IMR-90 (cell line): ENCODE measurements around the gene ATP2A3. TPM values are rescaled to one million over a fixed set of nuclear protein-coding genes. Genes with fewer than 3 reads are reported as not detected.

Experiments
- ATAC-seq: fragments of 200-7000 bp; cut with Tn5 transposase; 2 replicates; pipeline ENCODE4 v1.9.1; 2020; ENCODE audit warnings: low read depth, mild to moderate bottlenecking, moderate library complexity
- BruUV-seq: library from RNA; stranded (reverse); fragments of 400-500 nt; replicated peaks from 2 replicates; lab custom pipeline; 2021; lab: Mats Ljungman, UMichigan
- CTCF ChIA-PET: fragments of 300-600 bp; formaldehyde crosslinking; extraction: SDS; loops from one replicate; lab custom pipeline; 2021; ENCODE audit warnings: antibody characterized with exemption; lab: Yijun Ruan, JAX
- POLR2A ChIA-PET: fragments of 300-600 bp; sonication (Branson Sonifier 250); formaldehyde crosslinking; loops from one replicate; lab custom pipeline; 2022; ENCODE audit warnings: antibody characterized with exemption; ENCODE audit not compliant: unreplicated experiment; lab: Charles Lee
- DNase-seq: peaks from one replicate; pipeline ENCODE4 v3.0.0; 2013
- H2AFZ ChIP-seq: replicated peaks from 2 replicates; pipeline ENCODE3; 2013; ENCODE audit warnings: low read length, mild to moderate bottlenecking; ENCODE audit not compliant: poor library complexity
- H2AK5ac ChIP-seq: 2 replicates; pipeline ENCODE4 v1.6.1; 2013; ENCODE audit warnings: low read depth, low read length, inconsistent platforms
- H2AK9ac ChIP-seq: replicated peaks from 2 replicates; pipeline ENCODE3; 2013; ENCODE audit warnings: mild to moderate bottlenecking, low read depth, low read length, moderate library complexity; ENCODE audit not compliant: poor library complexity
- H2BK120ac ChIP-seq: 2 replicates; pipeline ENCODE4 v1.6.1; 2013; ENCODE audit warnings: low read depth, low read length, inconsistent platforms
- H2BK15ac ChIP-seq: 3 replicates; pipeline ENCODE4 v1.6.1; 2013; ENCODE audit warnings: low read depth, low read length, inconsistent platforms
- H2BK20ac ChIP-seq: 2 replicates; pipeline ENCODE4 v1.6.1; 2013; ENCODE audit warnings: low read depth, mild to moderate bottlenecking, inconsistent platforms, low read length, moderate library complexity
- H2BK5ac ChIP-seq: 2 replicates; pipeline ENCODE4 v1.6.1; 2013; ENCODE audit warnings: mild to moderate bottlenecking, low read depth, low read length, inconsistent platforms; ENCODE audit not compliant: poor library complexity, severe bottlenecking
- H3K14ac ChIP-seq: replicated peaks from 2 replicates; pipeline ENCODE4 v1.6.1; 2013; ENCODE audit warnings: low read depth, low read length, inconsistent platforms
- H3K18ac ChIP-seq: 2 replicates; pipeline ENCODE4 v1.6.1; 2013; ENCODE audit warnings: low read depth, low read length, control low read depth
- H3K23ac ChIP-seq: 2 replicates; pipeline ENCODE4 v1.6.1; 2013; ENCODE audit warnings: low read depth, low read length, inconsistent platforms
- H3K27ac ChIP-seq: 2 replicates; pipeline ENCODE4 v1.5.1; 2013; ENCODE audit warnings: mild to moderate bottlenecking, control low read depth, low read length; ENCODE audit not compliant: insufficient read depth
- H3K27me3 ChIP-seq: 2 replicates; pipeline ENCODE4 v1.6.1; 2013; ENCODE audit warnings: low read length; ENCODE audit not compliant: control insufficient read depth, insufficient read depth
- H3K36me3 ChIP-seq: 2 replicates; pipeline ENCODE4 v1.6.1; 2013; ENCODE audit warnings: low read length, mixed read lengths; ENCODE audit not compliant: control insufficient read depth, insufficient read depth
- H3K4ac ChIP-seq: 2 replicates; pipeline ENCODE4 v1.6.1; 2013; ENCODE audit warnings: low read depth, low read length, inconsistent platforms
- H3K4me1 ChIP-seq: 2 replicates; pipeline ENCODE4 v1.6.1; 2013; ENCODE audit warnings: low read length, mixed read lengths; ENCODE audit not compliant: control insufficient read depth, insufficient read depth
- H3K4me2 ChIP-seq: 2 replicates; pipeline ENCODE4 v1.6.1; 2013; ENCODE audit warnings: low read depth, mild to moderate bottlenecking, control low read depth, low read length, moderate library complexity
- H3K4me3 ChIP-seq: 2 replicates; pipeline ENCODE4 v1.5.1; 2013; ENCODE audit warnings: low read depth, mild to moderate bottlenecking, control low read depth, low read length, moderate library complexity; ENCODE audit not compliant: insufficient read depth
- H3K56ac ChIP-seq: 2 replicates; pipeline ENCODE4 v1.6.1; 2013; ENCODE audit warnings: low read length, inconsistent platforms; ENCODE audit not compliant: insufficient read depth; ENCODE audit errors: extremely low read depth
- H3K79me1 ChIP-seq, 2 experiments: 2 replicates each; pipeline ENCODE4 v1.6.1; 2013; ENCODE audit warnings: low read length in 2 of 2, inconsistent platforms in 1 of 2, low read depth in 1 of 2
- H3K9ac ChIP-seq: 2 replicates; pipeline ENCODE4 v1.6.1; 2013; ENCODE audit warnings: low read depth, low read length, control low read depth
- H3K9me1 ChIP-seq: 2 replicates; pipeline ENCODE4 v1.6.1; 2013; ENCODE audit warnings: low read length, inconsistent platforms; ENCODE audit not compliant: insufficient read depth
- H3K9me3 ChIP-seq: 2 replicates; pipeline ENCODE4 v1.6.1; 2013; ENCODE audit warnings: low read length; ENCODE audit not compliant: control insufficient read depth, insufficient read depth
- H4K20me1 ChIP-seq: 2 replicates; pipeline ENCODE4 v1.6.1; 2013; ENCODE audit warnings: low read length, inconsistent platforms; ENCODE audit not compliant: insufficient read depth
- H4K5ac ChIP-seq: 2 replicates; pipeline ENCODE4 v1.6.1; 2013; ENCODE audit warnings: mild to moderate bottlenecking, low read depth, low read length, control low read depth
- H4K8ac ChIP-seq, 2 experiments: 2 replicates each; pipeline ENCODE4 v1.6.1; 2013; ENCODE audit warnings: low read depth in 2 of 2, low read length in 2 of 2, control low read depth in 1 of 2, inconsistent platforms in 1 of 2
- H4K91ac ChIP-seq: 2 replicates; pipeline ENCODE4 v1.6.1; 2013; ENCODE audit warnings: low read depth, low read length, inconsistent platforms; ENCODE audit not compliant: insufficient read depth
- RCOR1 ChIP-seq: IDR thresholded peaks from 2 replicates; pipeline ENCODE4 v1.6.1; 2012; ENCODE audit warnings: mild to moderate bottlenecking, low read length, improper control_type of control experiment; ENCODE audit not compliant: insufficient replicate concordance
- SMC3 ChIP-seq: fragments of 150-350 bp; IDR thresholded peaks from 2 replicates; pipeline ENCODE4 v1.6.1; 2016; ENCODE audit warnings: low read depth, mild to moderate bottlenecking, antibody characterized with exemption, low read length, moderate library complexity
- WGBS, 2 experiments: methylation state at CpG; one replicate each; pipeline versions ENCODE4 v1.1.5 to v1.1.7; 2013; ENCODE audit warnings: missing lambda C conversion rate in 2 of 2; ENCODE audit not compliant: insufficient read length in 1 of 2; ENCODE audit errors: extremely low coverage in 2 of 2; 5-methylcytosine and 5-hydroxymethylcytosine counted together
- dilution Hi-C: fragments of 300-500 bp; cut with HindIII; formaldehyde crosslinking; loops from one replicate; pipeline ENCODE4 v1.14.3; 2018; ENCODE audit warnings: low sequenced_read_pairs; ENCODE audit not compliant: unreplicated experiment
- in situ Hi-C: fragments of 300-500 bp; cut with MboI; formaldehyde crosslinking; loops from 3 replicates; pipeline ENCODE4 v1.14.3; 2019; ENCODE audit warnings: low sequenced_read_pairs, inconsistent platforms, mixed read lengths
- intact Hi-C: fragments of 100-400 bp; cut with micrococcal nuclease; formaldehyde crosslinking; loops from 2 replicates; pipeline ENCODE4 v1.10.0; 2022
- polyA plus RNA-seq, 3 experiments: library from polyadenylated mRNA; depleted of rRNA; stranded (reverse); fragments of >200 nt; gene quantifications; 2 replicates each; pipeline ENCODE4 v1.2.3, GENCODE V29; 2012; ENCODE audit warnings: low replicate concordance in 1 of 3
- total RNA-seq: library from RNA; depleted of rRNA; stranded (reverse); fragments of >200 nt; gene quantifications from 2 replicates; pipeline ENCODE4 v1.2.3, GENCODE V29; 2012
- TF ChIP-seq, protein P1 (sequence below): fragments of 150-350 bp; IDR thresholded peaks from 2 replicates; pipeline ENCODE4 v1.6.1; 2017; ENCODE audit warnings: mild to moderate bottlenecking, antibody characterized with exemption, low read length, low read depth

Gene ATP2A3
- total and polyA plus RNA-seq, 2 of the 4 experiments (the other 2 are of a cell fraction): 0.18 to 0.63 TPM

DNA sequence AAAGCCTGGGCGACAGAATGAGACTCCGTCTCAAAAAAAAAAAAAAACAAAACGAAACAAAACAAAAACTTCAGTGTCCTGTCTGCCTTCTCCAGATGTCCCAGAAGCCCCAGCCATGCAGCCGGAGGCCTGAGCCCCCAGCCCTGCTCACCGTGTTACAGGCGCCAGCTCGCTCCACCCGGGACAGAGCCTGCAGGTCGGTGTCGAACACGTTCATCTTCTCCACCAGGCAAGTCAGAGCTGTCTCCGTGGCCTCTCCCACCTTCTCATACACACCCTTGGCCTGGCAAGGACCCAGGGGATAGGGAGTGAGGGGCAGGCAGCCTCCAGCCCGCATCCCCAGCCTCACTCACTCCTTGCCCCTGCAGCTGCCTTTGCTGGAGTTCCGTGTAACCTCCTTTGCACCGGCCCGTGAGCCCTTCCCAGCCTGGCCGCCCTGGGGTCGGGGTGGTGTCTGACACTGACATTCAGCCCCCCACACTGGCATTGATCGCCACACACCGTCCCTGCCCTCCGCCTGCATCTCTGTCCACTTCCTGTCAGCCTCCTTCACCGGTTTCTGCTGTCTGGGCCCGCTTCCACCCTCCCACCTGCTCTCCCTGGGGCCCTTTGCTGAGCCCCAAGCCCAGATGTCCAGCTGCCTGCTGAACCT, 20.9 kb downstream of the ATP2A3 start:
- Histone ChIP-seq H2BK15ac (no peak overlapping the region), H3K9ac (no peak overlapping the region), H4K5ac (no peak overlapping the region), H4K8ac (no peak overlapping the region), H3K27me3 (no peaks in the 10 kb centered on the region; the same call in 1 of the 2 replicates), H2AFZ (peak overlapping the region; percentile 14), H3K4me3 (no peak overlapping the region), H3K27ac (no peak overlapping the region), H3K18ac (no peak overlapping the region), H3K4me1 (no peaks in the 10 kb centered on the region), H4K91ac (no peak overlapping the region), H4K20me1 (no peaks in the 10 kb centered on the region), H3K4me2 (no peak overlapping the region), H2BK20ac (no peak overlapping the region), H2BK120ac (no peak overlapping the region), H3K9me3 (no peaks in the 10 kb centered on the region), H2AK5ac (no peak overlapping the region), H3K9me1 (no peaks in the 10 kb centered on the region), H3K14ac (no peak overlapping the region), H3K56ac (no peak overlapping the region), H3K23ac (no peak overlapping the region), H3K79me1 (no peaks in the 10 kb centered on the region), H2AK9ac (no peak overlapping the region), H3K36me3 (no peaks in the 10 kb centered on the region), H3K4ac (no peak overlapping the region), H2BK5ac (no peak overlapping the region)
- ChIA-PET CTCF (no interaction called here), POLR2A (no interaction called here)
- dilution Hi-C loops (no loop called here), in situ Hi-C loops (no loop called here), intact Hi-C loops (no loop called here)
- WGBS, 2 experiments: 82% methylated on average over 15 of the region's 23 CpGs; no CpG with 5 or more reads in 1 of the 2 experiments
- no peak for TF ChIP-seq SMC3
- no peak for TF ChIP-seq RCOR1
- TF ChIP-seq, protein P1, sequence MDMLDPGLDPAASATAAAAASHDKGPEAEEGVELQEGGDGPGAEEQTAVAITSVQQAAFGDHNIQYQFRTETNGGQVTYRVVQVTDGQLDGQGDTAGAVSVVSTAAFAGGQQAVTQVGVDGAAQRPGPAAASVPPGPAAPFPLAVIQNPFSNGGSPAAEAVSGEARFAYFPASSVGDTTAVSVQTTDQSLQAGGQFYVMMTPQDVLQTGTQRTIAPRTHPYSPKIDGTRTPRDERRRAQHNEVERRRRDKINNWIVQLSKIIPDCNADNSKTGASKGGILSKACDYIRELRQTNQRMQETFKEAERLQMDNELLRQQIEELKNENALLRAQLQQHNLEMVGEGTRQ: no peak
- no peak for DNase-seq
- no TSS peak for BruUV-seq
- no peak for ATAC-seq
